Astrocyte (in vitro differentiated cells and primary cell): Measurements from ENCODE around the gene ZNF136.

Experiments used
- EZH2 ChIP-seq: IDR thresholded peaks from 2 replicates; pipeline ENCODE4 v1.6.1; 2012; ENCODE audit warnings: mild to moderate bottlenecking, low read length, inconsistent platforms; ENCODE audit not compliant: insufficient read depth
- TF ChIP-seq, protein P1 (sequence below): IDR thresholded peaks from 2 replicates; pipeline ENCODE4 v1.5.1; 2011; ENCODE audit warnings: low read depth, mild to moderate bottlenecking, inconsistent platforms, low read length, moderate library complexity; ENCODE audit not compliant: insufficient read depth

DNA sequence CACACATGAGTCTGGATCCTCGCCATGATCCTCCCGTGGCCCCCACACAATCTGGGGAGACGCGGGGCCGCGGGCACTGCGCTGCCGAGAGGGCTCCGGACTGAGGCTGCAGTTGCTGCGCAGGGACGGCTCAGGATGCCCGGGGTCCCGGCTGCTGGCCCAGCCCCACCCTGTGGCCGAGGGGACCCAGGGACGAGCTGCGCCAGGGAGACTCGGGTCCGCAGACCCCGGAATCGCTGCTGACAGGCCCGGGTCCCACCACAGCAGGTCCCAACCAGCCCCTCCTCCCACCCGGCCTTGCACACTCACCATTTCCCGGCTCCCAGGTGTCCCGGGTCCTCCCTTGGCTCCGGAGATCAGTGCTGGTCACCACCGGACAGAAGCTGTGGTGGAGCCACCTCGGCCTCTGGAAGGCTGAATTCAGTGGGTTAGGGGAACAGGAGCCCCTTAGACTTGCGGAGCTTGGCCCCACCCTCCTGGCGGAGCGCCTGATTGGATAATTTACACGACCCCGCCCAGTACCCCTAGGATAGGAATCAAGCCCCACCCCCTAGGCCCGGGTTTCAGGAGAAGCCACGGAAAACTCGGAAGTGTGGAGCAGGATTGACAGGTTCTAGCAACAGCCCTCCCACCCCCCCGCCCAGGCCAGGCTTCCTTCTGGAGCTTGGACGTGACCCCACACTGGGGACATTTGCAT, 74.4 kb downstream of the ZNF136 start:
- TF ChIP-seq EZH2 = no peak
- TF ChIP-seq, protein P1, sequence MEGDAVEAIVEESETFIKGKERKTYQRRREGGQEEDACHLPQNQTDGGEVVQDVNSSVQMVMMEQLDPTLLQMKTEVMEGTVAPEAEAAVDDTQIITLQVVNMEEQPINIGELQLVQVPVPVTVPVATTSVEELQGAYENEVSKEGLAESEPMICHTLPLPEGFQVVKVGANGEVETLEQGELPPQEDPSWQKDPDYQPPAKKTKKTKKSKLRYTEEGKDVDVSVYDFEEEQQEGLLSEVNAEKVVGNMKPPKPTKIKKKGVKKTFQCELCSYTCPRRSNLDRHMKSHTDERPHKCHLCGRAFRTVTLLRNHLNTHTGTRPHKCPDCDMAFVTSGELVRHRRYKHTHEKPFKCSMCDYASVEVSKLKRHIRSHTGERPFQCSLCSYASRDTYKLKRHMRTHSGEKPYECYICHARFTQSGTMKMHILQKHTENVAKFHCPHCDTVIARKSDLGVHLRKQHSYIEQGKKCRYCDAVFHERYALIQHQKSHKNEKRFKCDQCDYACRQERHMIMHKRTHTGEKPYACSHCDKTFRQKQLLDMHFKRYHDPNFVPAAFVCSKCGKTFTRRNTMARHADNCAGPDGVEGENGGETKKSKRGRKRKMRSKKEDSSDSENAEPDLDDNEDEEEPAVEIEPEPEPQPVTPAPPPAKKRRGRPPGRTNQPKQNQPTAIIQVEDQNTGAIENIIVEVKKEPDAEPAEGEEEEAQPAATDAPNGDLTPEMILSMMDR = no peak
